IPS DF 4.7 (cell line): ENCODE measurements around the gene CYP19A1.

Source experiments
- DNase-seq: peaks from one replicate; pipeline ENCODE4 v3.0.0-alpha.2; 2013; ENCODE audit warnings: low spot score; ENCODE audit errors: extremely low read depth

The CYP19A1 gene

DNA sequence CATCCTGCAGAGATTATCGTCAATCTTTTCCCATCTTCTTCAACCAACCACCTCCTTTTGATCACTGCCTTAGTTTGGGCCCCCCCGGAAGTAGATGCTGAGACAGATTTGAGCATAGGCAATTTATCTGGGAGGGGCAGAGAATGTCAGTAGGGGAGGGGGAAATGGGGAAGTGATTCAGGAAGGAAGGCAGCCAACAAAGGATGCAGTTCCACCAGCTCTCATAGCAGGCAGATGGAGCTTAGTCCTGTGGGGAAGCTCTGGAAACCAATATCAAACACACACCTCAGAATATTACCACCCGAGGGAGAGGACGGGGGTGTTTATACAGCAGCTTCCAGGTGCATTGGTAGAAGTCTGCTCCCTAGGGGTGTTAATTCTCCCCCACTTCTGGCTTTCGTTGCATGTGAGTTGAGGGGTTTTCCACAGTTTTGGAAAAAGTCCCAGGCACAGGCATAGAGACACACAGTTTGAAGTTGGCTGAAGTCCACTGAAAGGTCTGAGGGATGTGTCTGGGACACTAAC lies 152.2 kb downstream of the CYP19A1 start:
- DNase-seq: no peak

DNA sequence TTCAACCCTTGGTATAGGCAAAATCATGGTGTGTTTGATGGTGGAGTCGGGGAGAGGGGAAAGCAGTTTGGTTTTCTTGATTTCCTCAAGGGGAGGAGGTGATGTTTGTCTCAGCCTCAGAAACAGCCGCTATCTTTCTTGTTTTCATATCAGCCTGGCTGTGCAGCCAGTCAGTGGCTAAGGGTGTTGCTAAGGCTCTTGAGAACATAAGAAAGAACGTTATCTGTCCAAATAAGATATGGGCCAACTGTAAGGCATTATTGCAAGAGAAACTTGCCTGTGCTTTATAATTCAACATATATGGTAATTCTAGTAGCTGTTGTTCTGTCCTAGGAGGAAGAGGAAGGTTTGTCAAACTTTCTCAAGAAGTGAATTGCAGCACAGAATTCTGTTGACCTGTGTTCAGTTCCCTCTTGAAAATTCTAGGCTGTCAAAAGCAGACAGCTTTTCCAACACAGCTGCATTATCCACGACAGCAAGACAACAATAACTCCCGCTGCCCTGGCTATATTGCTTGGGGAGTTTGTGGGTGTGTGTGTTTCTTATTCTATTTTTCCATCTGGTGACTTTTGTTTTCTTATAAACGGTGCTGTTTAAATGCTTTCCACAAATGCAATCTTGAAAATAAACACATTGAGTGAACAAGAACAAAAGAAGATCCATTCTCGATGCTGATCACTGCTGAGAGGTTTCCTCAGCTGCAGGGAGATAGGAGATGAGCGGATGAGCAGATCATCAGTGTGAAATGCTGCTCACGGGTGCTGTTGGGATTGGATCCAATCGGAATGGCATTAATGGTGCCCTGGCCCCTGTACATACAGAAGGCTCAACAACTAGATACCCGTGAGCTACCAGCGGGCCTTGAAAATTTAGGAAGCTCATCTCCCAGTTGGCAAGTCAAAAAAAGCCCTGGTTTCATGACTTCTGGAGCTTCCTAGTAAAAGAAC lies 152.9 kb downstream of the CYP19A1 start:
- DNase-seq: no peak

DNA sequence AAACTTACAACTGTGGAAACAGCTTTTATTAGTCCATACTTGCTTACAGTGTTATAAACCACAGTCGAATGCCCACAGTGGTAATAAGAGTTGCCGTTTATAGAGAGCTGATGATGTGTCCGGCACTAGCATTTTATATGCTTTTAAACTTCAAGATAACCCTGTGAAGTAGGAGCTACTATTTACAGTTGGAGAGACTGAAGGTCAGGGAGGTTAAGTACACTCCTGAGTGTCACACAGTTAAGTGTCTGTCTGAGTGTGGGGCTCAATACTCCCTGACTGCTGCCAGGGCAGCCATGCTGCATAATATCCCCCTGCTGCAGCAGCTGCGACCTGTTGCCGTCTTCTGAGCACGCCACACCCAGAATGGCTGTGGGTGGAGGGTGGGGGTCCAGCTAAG lies 153.8 kb downstream of the CYP19A1 start:
- DNase-seq: no peak

DNA sequence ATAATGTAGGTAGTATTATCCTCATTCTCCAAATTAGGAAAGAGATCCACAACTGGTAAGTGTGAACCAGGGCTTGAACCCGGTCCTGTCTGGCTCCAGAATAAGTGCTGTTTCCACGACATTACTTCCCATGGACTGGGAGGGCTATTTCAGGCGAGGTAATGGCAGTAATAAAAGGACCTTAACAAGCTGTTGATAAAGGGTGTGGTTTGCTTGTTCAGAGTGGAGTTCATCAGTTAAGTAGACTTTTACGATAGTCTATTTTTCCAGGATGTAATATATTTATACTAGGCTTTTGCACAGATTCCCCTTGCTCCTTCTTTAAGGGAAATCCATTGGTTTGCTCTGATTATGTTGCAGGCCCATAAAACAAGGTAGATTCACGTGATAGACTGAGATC lies 155.3 kb downstream of the CYP19A1 start:
- no peak for DNase-seq

DNA sequence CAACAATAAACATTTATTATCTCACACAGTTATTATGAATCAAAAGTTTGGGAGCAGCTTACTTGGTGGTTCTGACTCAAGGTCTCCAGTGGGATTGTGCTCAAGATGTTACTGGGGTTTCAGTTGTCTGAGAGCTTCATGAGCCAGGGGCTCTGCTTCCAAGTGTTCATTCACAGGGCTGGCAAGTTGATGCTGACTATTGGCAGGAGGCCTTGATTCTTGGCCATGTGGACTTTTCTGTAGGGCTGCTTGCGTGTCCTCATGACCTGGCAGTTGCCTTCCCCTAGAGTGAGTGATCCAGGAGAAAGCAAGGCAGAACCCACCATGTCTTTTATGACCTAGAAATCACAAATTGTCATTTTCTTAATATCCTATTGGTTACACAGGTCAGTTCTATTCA lies 156.5 kb downstream of the CYP19A1 start:
- no peak for DNase-seq

DNA sequence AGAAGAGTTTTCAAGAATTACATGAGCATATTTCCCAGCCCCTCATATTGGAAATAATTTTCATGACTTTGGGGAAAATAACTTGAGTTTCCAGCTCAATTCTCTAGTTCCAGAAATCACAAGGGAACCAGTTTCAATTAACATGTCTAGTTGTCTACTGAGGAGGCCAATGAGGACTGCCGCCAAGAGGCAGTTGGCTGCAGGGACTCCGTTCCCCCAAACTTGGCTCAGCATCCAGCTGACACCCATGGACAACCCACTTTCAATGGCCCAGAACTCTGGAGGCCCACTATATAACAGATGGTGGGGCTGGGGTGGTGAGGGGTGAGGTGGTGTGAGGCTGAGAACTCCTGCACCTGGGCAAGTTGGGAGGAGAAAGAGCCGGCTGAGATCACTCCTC lies 157.2 kb downstream of the CYP19A1 start:
- DNase-seq: no peak

DNA sequence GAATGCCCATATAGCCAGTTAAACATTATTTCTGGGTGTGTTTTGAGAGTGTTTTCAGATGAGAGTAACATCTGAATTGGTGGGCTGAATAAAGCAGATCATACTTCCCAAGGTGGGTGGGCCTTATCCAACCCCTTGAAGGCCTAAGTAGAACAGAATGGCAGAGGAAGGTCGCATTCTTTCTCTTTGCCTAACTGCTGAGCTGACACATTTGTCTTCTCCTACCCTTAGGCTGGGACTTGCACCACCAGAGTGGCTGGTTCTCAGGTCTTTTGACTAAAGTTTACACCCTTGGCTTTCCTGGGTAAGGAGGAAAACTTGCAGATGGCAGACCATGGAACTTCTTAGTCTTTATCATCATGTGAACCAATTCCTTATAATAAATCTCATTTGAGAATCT lies 157.9 kb downstream of the CYP19A1 start:
- DNase-seq: no peak

DNA sequence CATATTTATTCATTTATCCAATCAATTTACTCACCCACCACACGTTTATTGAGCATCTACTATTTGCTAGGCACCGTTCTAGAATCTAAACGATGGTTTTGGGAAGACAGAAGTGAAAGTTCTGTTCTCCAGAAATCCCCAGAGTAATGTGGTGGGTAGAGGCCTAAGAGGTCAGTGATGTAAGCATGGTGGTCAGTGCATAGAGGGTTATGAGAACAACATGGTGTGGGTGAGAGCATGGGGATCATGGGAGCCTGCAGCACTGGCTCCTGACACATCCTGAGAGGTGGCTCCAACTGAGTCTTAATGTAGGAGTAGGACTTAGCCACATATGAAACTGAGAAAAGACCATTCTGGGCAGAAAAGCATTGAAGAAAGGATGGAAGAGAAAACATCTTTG lies 158.4 kb downstream of the CYP19A1 start:
- no peak for DNase-seq

DNA sequence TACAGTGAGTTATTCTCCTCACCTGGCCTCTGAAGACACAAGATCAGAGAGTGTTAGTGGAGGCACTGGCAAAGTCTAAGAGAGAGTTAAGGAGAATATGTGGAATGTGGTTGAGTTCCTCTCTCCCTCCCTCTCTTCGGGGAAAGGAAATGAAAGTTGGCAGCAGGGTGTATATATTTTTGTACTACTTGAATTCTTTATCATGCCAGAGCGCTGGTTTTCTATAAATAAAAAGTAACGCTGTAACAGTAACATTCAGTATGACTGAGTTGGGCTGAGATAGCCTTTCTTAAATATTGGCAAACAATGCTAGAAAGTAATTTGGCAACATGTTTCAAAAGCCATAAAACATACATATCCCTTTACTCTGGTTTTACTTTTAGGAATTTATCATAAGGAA lies 166.2 kb downstream of the CYP19A1 start:
- no peak for DNase-seq

DNA sequence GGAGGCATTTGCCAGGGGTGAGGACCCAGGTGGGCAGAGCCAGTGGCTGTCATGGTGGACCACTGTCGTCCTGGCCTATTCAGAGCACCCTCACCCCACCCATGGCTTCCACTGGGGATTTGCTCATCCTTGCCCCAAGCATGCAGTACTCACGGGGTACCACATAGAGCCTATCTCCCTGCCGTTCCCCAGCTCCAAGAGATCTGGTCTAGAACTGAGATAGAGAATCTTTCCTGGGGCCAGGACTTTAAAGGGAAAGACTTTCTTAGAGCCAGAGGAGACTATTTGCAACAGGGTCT lies 166.8 kb downstream of the CYP19A1 start:
- no peak for DNase-seq

DNA sequence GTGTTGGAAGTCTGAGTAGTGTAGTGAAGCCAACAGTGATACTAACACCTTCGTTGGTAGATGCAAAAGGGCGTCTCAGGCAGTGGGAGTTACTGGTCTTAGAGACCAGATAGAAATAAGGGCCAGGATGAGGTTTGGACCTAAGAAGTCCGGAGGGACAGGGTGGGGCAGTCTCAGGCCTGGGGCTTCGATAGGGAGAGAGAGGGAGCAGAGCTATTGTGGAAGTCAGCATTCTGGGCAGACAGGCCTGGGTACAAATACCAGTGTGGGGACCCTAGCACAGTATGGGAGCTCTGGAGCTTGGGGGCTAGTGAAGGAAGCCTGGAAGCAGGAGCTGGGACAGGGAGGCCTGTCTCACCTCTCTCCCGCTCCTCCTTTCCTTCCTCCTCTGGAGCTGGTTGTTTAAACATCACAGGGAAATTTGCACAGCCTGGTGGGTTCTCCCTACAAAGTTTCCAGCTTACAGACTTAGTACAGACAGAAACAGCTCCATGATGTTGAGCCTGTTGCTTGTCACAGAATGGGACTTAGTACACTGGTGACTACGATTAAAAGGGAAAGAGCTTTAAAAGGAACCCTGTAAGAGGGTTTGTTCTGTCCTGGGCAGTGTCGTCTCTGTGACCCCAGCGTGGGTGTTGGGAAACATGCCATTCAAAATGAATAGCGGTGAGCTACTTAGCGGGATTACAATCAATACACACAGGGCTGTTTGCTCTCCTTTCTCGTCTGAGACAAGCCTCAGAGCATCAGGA lies 167.3 kb downstream of the CYP19A1 start:
- no peak for DNase-seq

DNA sequence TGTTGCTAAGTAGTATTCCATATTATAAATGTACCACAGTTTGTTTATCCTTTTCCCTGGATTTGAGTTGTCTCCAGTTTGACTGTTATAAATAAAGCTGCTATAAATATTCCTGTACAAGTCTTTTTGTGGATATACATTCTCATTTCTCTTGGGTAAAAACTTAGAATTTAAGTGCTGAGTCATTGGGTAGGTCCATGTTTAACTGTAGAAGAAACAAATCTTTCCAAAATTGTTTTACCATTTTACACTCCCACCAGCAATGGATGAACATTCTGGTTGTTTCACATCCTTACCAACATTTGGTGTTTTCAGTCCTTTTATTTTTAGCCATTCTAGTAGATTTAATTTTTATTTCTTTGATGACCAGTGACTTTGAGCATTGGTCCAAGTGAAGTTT lies 169.7 kb downstream of the CYP19A1 start:
- DNase-seq: no peak

DNA sequence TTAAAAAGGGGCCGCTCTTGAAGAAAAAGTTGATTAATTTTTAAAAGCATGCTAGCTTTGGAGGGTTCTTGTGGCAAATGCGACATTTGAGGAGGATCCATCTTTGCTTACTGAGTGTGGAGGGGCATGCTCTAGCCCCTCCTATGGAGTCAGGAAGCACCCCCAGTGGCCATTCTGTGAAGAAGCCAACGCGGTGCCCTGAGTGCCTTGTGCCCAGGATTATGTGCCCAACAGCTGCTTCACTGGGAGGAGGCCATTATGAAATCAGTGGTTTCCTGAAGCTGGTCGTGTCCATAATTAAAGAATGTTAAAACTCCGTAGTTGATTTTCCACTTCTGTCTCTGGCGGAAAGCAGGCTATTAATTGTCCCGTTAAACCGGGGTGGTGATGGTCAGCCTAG lies 174.6 kb downstream of the CYP19A1 start:
- no peak for DNase-seq

DNA sequence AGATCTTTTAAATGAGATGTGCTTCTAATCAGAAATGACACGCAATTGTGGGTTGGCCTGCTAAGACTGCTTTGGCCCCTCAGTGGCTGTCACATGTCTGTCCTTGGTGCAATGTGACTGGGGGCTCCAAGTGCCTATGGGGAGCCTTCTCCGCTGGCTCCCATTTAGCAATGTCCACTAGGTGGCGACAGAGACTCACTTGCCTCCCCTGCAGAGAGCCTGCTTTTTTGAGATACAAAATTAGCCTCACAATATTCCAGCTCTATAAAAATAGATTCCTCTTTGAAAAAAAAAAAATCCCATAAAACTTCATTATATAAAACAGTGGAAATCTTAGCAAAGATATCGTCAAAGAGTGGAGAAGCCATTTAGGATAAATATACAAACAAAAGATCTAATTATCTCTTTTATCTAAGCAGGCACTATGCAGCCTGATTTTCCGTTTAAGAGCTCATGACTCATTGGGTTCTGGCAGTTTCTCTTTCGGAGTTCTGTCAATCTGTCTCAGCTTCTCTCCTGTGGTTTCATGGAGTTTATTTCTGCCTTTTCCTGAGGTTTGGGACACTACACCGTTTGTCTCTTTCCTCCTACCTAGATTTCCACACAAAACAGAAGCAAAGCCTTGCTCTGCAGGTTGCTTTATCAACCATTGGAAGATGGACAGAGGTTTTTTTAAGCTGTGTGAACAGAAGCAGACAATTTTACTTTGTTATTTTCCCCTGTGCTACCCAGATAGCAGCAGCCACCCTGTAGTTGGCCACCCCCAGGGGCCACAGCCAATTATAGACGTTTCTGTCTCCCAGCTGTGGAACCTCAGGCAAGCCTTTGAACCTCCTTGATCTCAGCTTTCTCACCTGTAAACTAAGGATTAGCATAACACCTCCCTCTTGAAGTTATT lies 175.3 kb downstream of the CYP19A1 start:
- DNase-seq: peak; percentile 33

DNA sequence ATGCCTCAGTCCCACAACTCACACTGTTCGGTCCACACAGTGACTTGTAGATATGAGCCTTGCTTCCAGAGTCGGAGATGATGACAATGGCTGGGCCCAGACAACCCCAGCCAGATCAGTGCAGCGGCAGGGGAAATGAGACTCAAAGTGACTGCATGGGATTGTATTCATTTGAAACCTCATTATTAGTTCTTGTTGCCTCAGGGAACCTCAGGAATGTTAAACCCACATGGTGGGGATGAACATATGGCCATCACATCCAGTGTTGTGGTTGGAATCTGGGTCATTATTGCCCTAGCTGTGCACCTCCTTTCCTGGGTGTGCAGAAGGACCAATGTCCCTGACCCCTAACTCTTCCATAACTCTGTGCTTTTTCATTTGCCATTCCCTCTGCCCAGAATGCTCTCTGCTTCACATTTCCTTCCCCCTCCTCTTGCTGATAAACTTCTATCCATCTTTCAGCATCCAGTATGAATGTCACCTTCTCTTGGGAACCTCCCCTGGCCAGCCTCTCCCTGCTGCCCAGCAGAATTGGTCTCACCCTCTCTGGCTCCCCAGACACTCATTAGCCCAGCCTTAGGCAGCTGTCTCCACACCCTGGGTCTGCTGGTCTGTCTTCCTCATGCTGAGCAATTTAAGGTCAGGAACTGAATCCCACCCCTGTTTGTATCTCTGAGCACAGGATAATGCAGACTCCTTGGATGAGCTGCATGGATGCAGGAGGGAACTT lies 176.7 kb downstream of the CYP19A1 start:
- no peak for DNase-seq

DNA sequence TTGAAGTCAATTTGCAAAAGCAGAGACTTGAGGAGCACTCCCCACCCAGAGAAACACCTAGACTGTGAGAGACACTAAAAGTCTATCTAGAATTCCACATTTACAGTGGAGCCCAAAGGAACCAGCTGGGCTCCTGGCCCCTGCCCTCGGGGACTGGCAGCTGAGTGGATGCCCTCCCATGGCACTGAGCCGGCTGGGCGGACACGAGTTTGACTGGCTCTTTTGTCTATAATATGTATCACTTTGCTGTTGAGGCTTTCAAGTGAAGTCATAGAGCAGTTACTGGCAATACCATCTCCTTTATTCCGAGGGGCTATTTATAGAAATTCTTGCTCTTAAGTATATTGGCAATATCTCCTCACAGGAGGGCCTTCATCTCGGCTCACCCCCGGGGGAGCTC lies 177.9 kb downstream of the CYP19A1 start:
- no peak for DNase-seq
